GM10248 (cell line): ENCODE data around the gene NGEF.

Experiments used
- CTCF ChIA-PET: fragments of 300-600 bp; sonication (Branson Sonifier 250); formaldehyde crosslinking; extraction: SDS; loops from one replicate; lab custom pipeline; 2021; ENCODE audit warnings: antibody characterized with exemption; lab: Yijun Ruan, JAX
- POLR2A ChIA-PET: fragments of 350-650 bp; sonication (Branson Sonifier 250); formaldehyde crosslinking; extraction: SDS; loops from one replicate; lab custom pipeline; 2020; ENCODE audit warnings: antibody characterized with exemption; lab: Yijun Ruan, JAX
- DNase-seq: peaks from one replicate; pipeline ENCODE4 v3.0.0; 2012; ENCODE audit errors: extremely low spot score
- CTCF ChIP-seq: IDR thresholded peaks from 2 replicates; pipeline ENCODE4 v1.5.1; 2012; ENCODE audit warnings: mild to moderate bottlenecking, low read depth; ENCODE audit errors: extremely low read depth, missing control alignments, control extremely low read depth

The NGEF gene

DNA sequence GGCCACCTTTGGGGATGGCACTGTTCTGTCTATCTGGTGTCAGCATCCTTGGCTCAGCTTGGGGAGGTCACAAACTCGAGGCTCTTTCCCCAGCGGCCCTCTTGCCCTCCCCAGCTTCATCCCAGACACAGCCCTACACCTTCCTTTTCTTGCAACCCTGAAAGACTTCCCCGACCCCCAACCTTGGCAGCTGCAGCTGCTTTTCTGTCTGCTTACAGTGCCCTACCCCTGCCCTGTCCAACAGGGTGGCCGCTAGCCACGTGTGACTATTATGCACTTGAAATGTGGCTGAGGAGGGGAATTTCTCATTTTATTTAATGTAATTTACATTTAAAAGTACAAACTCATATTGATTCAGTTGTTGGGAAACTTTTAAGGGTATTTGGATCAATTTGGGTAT lies 41.3 kb downstream of the NGEF start:
- CTCF ChIA-PET: no interaction called here

DNA sequence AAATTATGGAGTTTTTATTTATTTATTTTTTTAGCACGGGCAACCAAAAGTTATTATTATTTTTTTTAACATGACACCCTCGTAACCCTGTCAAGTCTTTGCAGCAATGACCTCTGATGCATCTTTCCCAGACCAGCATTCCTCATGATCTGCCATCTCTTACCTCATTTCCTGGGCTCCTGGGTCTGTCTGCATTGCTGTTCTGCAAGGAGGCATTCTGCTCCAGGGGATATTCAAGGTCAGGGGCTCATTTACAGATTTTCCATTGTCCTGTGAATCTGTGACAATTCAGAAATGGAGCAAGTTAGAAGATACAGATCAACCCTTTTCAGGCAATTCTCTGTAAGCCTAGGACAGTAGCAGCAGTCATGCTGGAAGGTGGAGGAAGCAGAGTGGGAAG lies 43.0 kb downstream of the NGEF start:
- POLR2A ChIA-PET: no interaction called here
- CTCF ChIA-PET: interaction anchor here (1.4 kb wide), 1 partner anchor 84 kb away, joined by 4 read pairs; no protein-coding TSS in a partner anchor
- no peak for DNase-seq
- no peak for TF ChIP-seq CTCF

More for the DNA sequence above, 41.3 kb downstream of the NGEF start:
- POLR2A ChIA-PET: no interaction called here
- TF ChIP-seq CTCF: no peak
- no peak for DNase-seq

DNA sequence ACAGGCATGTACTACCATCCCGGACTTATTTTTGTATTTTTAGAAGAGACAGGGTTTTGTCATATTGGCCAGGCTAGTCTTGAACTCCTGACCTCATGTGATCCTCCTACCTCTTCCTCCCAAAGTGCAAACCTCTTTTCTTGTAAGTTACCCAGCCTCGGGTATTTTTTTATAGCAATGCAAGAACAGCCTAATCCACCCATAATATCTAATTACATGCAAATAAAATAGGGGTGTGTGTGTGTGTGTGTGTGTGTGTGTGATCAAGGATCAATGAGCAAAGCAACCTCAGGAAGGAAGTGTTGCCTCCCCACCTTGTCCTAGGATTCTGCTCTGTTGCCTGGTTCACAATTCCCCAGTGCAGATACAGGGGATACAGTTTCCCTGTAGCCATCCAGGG lies 45.6 kb downstream of the NGEF start:
- POLR2A ChIA-PET: no interaction called here
- CTCF ChIA-PET: no interaction called here
- TF ChIP-seq CTCF: no peak
- DNase-seq: no peak

GRCh38 chr2:232966122-232966521 lies 46.9 kb downstream of the NGEF start:
- ChIA-PET POLR2A (interaction anchor here (0.5 kb wide), 1 partner anchor 21 kb away, joined by 6 read pairs; no protein-coding TSS in a partner anchor), CTCF (interaction anchor here (1.6 to 2.2 kb wide), 2 partner anchors 17 to 88 kb away, joined by 3 to 10 read pairs; no protein-coding TSS in a partner anchor)
- TF ChIP-seq CTCF: no peak
- no peak for DNase-seq

DNA sequence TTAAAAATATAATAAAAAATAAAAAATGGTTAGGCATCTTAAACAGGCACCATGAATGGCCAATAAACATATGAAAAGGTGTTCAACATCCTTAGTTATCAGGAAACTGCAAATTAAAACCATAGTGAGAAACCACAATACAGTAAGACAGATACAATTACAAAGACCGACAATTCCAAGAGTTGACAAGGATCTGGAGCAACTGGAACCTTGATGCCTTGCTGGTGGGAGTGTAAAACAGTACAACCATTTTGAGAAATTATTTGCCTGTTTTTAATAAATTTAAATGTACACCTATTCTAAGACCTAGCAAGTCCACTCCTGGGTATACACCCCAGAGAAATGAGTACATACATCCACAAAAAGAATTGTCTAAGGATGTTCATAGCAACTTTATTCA lies 49.1 kb downstream of the NGEF start:
- ChIA-PET CTCF (no interaction called here), POLR2A (no interaction called here)
- no peak for DNase-seq
- TF ChIP-seq CTCF: no peak

- ChIA-PET CTCF (interaction anchor here (0.8 to 1.1 kb wide), 2 partner anchors 51 to 90 kb away, joined by 3 read pairs; no protein-coding TSS in a partner anchor), POLR2A (no interaction called here)
- DNase-seq: no peak
- no peak for TF ChIP-seq CTCF
Observed at GRCh38 chr2:232960862-232961261, 52.2 kb downstream of the NGEF start.
